NCI-H2081 treated with DMSO at 0.1 percent for 48 hours (cell line): ENCODE measurements around the gene CEP72.
"Not testable (repeated sequence)": the region's sequence is repeated elsewhere in the genome, so short reads cannot be mapped to it uniquely, and the experiment has no call there.

Experiments
- DNase-seq: peaks from one replicate; lab custom pipeline; 2025; lab: John Stamatoyannopoulos, UW

Gene CEP72

DNA sequence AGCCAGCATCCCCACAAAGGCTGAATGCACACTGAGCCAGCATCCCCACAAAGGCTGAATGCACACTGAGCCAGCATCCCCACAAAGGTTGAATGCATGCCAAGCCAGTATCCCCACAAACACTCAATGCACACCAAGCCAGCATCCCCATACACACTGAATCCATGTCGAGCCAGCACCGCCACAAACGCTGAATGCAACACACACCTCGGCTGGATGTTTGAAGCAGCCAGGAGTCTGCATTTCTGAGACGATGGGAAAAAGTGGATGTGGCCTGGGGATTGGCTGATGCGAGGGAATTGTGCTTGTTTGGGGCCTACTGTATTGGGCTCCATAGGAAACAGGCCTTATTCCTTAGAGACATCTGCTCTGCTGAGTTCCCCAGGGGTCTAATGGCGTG is 30.9 kb upstream of the CEP72 start:
- no peak for DNase-seq

GRCh38 chr5:581941-582340 is 30.2 kb upstream of the CEP72 start:
- DNase-seq: no peak

GRCh38 chr5:582445-582844 is 29.7 kb upstream of the CEP72 start:
- DNase-seq: not testable (repeated sequence)

GRCh38 chr5:582936-583635 is 29.1 kb upstream of the CEP72 start:
- no peak for DNase-seq

DNA sequence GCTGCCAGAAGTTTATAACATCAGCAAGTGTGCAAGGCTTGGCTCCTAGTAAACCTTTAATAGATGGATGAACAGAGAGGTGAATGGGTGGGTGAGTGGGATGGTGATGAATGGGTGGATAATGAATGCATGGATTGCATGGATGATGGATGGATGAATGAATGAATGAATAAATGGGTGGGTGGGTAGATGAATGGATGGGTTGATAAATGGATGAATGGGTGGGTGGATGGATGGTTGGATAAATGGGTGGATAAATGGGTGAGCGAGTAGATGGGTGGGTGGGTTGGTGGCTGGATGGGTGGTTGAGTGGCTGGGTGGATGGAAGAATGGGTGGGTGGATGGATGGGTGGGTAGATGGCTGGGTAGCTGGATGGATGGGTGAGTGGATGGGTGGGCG is 28.5 kb upstream of the CEP72 start:
- DNase-seq: no peak

DNA sequence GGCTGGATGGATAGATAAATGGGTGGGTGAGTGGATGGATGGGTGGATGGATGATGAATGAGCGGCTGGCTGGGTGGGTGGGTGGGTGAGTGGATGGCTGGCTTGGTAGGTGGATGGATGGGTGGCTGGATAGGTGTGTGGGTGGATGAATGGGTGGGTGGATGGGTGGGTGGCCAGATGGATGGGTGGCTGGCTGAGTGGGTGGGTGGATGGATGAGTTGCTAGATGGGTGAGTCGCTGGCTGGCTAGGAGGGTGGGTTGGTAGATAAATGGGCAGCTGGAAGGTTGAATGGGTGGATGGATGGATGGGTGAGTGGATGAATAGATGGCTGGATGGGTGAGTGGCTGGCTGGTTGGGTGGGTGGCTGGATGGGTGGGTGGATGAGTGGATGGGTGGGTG is 27.9 kb upstream of the CEP72 start:
- no peak for DNase-seq

DNA sequence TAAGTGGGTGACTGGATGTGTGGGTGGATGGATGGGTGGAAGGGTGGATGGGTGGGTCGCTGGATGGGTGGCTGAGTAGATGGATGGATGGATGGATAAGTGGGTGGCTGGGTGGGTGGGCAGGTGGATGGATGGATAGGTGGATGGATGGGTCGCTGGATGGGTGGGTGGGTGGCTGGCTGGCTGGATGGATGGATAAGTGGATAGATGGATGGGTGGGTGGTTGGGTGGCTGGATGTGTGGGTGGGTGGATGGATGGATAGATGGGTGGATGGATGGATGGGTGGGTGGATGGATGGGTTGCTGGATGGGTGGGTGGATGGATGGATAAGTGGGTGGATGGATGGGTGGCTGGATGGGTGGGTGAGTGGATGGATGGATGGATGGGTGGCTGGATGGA is 27.3 kb upstream of the CEP72 start:
- no peak for DNase-seq

DNA sequence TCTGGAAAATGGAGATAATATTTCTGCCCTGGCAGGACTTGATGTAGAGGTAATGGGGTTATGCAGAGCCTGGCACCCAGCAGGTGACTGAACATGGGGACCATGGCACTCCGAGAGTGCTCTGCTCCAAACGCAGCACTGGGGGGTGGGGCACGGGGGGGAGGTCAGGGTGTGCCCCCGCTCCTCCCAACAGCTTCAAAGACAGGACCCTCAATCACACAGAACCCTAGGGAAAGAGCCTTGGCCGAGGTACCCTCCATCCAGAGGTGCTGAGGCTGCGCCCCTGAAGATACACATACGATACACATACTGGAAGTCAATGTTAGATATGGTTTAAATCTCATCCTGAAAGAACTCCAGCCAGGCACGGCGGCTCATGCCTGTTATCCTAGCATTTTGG is 26.6 kb upstream of the CEP72 start:
- DNase-seq: no peak

DNA sequence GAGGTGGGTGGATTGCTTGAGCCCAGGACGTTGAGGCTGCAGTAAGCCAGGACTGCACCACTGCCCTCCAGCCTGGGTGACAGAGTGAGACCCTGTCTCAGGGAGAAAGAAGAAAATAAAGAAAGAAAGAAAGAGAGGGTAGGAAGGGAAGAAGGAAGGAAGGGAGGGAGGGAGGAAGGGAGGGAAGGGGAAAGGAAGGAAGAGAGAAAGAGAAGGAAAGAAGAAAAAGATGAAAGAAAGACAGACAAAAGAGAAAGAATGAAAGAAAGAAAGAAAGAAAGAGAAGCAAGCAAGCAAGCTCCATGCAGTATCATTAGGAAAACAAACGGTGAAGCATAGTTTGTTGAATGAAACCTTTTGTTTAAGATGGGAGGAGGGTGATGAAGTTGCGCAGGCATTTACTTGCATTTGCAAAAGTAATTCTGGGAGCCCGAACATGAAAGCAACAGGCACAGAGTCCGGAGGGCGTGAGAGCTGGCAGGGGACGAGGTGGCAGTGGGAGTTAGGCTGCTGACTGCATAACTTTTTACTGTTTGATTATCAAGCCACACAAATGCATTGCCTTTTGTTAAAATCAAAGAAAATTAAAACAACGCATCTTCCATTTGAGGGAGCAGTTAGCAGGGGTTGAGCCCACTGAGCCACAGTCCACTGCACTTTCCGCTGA is 26.0 kb upstream of the CEP72 start:
- no peak for DNase-seq

DNA sequence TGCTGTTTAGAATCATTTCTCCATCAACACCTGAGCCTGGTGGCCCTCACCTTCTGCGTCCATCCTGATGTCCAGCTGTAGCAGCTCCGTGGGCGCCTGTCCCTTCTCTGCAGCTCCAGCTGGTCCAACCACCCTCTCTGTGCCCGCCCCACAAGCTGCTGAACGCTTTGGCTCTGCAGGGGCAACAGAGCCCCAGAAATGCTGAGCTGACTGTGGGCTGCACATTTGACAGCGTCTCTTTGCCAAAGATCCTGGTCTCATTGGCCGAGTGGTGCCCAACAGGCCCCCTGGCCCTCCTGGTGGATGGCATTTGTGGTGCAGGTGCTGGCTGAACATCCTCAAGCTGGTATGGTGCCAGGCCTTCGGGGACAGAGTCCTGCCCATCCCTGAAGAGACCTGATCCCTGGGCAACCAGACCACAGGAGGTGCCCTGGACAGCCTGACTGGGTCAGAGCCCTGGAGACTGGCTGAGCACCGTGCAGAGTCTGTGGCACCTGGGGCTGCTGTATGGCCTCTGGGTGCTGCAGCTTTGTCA is 25.3 kb upstream of the CEP72 start:
- DNase-seq: no peak

GRCh38 chr5:587403-587802 is 24.7 kb upstream of the CEP72 start:
- DNase-seq: no peak

- DNase-seq: no peak
These were observed 23.6 kb upstream of the CEP72 start for GRCh38 chr5:588406-588995.

DNA sequence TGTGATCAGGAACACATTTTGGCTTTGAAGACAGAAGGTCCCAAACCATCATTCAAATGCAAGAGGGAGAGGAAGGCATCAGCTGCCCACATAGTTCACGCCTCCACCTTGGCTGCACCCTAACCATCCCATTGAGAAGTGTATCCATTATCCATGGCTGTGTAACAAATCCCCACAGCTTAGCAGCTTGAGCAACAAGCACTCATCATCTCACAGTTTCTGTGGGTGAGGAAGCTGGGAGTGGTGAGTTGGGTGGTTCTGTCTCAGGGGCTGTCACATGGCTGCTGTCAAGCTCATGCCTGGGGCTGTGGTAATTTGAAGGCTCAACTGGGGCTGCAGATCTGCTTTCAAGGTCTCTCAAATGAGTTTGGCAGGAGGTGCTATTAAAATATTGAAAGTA is 23.0 kb upstream of the CEP72 start:
- no peak for DNase-seq

- DNase-seq: no peak
These were observed 22.6 kb upstream of the CEP72 start for GRCh38 chr5:589588-589987.

GRCh38 chr5:590346-590745 is 21.8 kb upstream of the CEP72 start:
- no peak for DNase-seq

- no peak for DNase-seq
These were observed 20.4 kb upstream of the CEP72 start for GRCh38 chr5:591746-592145.

- no peak for DNase-seq
These were observed 20.0 kb upstream of the CEP72 start for GRCh38 chr5:592158-592557.

- DNase-seq: no peak
These were observed 18.6 kb upstream of the CEP72 start for GRCh38 chr5:593511-593910.

DNA sequence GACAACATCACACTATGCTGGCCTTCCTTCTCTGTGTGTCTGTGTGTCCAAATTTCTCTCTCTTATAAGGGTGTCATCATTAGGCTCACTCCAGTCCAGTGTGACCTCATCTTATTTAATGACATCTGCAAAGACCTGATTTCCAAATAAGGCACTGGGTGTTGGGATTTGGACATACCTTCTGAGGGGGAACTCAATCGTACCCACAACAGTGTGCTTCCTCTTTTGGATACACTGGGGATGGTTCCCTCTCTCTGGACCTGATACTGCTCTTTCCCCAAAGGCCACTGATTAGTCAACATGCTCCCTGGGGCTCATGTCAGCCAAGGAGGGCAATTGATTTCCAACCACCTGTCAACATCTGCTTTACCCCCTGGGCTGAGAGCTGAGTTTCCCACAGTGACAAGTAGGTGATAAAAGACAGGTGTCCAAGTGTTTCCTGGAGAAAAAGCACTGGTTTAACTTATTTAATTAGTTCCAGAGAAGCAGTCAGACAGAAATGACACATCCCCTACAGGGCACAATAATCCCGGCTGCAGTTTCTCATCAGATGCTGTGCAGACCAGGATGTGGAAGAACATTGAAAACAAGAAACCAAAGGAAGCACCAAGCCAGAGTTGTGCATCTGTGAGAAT is 17.8 kb upstream of the CEP72 start:
- no peak for DNase-seq

DNA sequence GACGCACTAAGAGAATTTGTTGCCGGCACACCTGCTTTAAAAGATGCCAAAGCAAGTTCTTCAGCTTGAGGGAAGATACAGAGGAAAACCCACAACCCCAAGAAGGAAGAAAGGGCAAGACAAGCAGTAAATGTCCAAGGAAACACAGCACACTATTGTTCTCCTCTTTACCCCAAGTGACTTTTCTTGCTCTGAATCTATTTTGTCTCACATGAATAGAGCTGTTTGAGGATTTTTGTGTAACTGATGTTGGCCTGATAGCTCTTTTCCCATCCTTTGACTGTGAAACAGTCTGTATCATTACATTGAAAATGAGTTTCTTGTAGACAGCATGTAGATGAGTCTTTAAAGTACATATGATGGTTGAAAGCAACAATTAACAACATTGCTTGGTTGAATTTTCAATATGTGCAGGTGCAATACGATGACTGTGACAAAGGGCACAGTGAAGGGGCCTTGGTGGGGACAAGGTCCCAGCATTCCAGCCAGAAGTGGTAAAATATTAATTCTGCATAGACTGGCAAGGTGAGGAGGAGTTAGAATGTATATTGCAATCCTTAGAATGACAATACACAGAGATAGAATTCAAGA is 16.8 kb upstream of the CEP72 start:
- no peak for DNase-seq

DNA sequence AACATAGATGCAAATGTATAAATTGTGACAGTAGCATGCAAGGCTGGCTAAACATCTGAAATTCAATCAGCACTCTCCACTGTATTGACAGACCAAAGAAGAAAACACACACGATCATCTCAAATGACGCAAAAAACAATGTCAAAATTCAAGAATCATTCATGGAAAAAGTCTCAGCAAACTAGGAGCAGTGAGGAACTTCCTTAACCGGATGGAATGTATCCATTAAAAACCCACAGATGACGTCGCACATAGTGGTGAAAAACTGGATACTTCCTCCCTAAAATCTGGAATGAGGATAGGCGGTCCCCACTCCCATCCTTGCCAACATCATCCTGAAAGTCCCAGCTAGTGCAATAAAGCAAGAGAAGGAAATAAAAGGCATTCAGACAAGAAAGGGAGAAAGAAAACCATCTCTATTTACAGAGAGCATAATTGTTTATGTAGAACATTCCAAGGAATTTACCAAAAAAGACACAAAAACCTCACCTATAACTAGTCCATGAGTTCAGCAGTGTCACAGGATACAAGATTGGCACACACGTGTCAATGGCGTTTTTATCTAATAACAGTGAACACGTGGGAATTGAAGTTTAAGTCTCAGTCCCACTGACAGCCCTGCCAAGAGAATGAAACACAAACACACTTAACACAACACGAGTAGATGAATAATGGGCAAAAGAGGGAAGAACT is 14.1 kb upstream of the CEP72 start:
- DNase-seq: no peak

GRCh38 chr5:598564-598890 is 13.6 kb upstream of the CEP72 start:
- DNase-seq: no peak
